Skeletal muscle satellite cell (primary cell): Measurements from ENCODE around the gene LPP.
"Not testable (repeated sequence)": the region's sequence is repeated elsewhere in the genome, so short reads cannot be mapped to it uniquely, and the experiment has no call there.

Experiments used
- H3K27me3 ChIP-seq: 2 replicates; pipeline ENCODE4 v1.7.0; 2013; ENCODE audit warnings: low read length; ENCODE audit not compliant: control insufficient read depth, insufficient read depth
- H3K36me3 ChIP-seq: 2 replicates; pipeline ENCODE4 v1.7.0; 2013; ENCODE audit warnings: mild to moderate bottlenecking, control low read depth, low read length; ENCODE audit not compliant: insufficient read depth
- H3K4me1 ChIP-seq: 2 replicates; pipeline ENCODE4 v1.7.0; 2013; ENCODE audit warnings: low read length; ENCODE audit not compliant: control insufficient read depth, insufficient read depth
- H3K4me2 ChIP-seq: 2 replicates; pipeline ENCODE4 v1.7.0; 2013; ENCODE audit warnings: mild to moderate bottlenecking, low read length
- H3K4me3 ChIP-seq: 2 replicates; pipeline ENCODE4 v1.7.0; 2013; ENCODE audit warnings: low read length
- H3K9ac ChIP-seq: 2 replicates; pipeline ENCODE4 v1.7.0; 2013; ENCODE audit warnings: mild to moderate bottlenecking, low read depth, low read length, moderate library complexity
- H3K9me3 ChIP-seq: replicated peaks from 2 replicates; pipeline ENCODE4 v1.7.0; 2013; ENCODE audit warnings: mild to moderate bottlenecking, control low read depth, low read length

LPP gene

DNA sequence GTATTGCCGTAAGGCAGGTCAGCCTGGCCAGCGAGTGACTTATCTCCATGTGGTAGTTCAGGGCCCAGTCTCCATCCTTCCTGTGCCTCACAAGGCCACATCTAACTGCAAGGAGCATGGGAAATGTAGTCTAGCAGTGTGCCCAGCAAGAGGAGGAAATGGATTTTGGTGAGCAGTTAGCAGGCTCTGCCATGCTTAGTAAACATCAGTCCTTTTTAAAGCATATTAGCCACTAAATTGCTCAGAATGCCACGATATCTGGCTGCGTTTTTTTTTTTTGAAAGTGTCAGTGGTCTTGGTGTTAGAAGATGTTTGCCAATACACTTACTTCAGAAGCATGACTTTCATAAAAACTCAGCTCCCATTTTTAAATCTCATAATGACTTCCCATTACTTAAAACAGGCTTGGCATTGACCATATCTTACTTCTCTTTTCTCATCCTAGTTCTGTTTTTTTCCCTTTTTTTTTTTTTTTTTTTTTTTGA, 547.6 kb downstream of the LPP start:
- Histone ChIP-seq H3K4me1 (peaks cover 9% of the 10 kb centered on the region), H3K4me2 (no peak overlapping the region), H3K9ac (no peak overlapping the region), H3K36me3 (no peaks in the 10 kb centered on the region), H3K4me3 (no peak overlapping the region), H3K9me3 (no peaks in the 10 kb centered on the region), H3K27me3 (no peaks in the 10 kb centered on the region)

DNA sequence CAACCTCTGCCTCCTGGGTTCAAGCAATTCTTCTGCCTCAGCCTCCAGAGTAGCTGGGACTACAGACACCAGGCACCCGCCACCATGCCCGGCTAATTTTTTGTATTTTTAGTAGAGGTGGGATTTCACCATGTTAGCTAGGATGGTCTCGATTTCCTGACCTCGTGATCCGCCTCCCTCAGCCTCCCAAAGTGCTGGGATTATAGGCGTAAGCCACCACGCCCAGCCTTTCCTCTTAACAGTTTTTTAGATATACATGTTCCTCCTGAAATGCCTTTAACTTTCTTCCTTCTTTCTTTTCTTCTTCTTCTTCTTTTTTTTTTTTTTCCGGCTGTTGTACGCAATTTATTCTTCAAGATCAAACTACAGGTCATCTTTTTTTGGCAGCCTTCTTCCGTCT, 548.1 kb downstream of the LPP start:
- H3K4me3 ChIP-seq, H3K27me3 ChIP-seq, H3K36me3 ChIP-seq, H3K4me2 ChIP-seq, H3K9ac ChIP-seq, H3K9me3 ChIP-seq: not testable (repeated sequence)
- H3K4me1 ChIP-seq, result peaks cover 14% of the 10 kb centered on the region

DNA sequence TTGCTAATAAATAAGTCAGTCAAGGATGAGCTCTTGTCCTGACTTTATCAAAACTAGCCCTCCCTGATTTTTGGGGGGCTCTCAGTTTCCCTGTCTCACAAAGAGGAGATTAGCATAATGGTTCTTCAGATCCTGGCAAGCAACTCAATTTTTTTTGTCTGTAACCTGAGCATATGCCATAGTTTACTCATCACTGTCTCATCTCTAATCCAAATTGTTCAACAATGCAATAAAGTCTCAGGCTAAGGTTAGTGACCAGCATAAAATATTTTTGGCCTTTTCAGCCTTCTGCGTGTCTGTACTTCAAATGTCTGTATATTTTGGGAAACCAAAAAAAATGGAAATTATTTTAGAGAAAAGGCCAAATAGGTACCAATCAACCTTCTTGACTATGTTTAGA, 552.2 kb downstream of the LPP start:
- no peak overlapping the region for H3K9ac ChIP-seq
- peak overlapping the region; percentile 24 for H3K4me3 ChIP-seq
- no peaks in the 10 kb centered on the region for H3K9me3 ChIP-seq
- H3K27me3 ChIP-seq, result no peaks in the 10 kb centered on the region
- H3K4me2 ChIP-seq, result peak overlapping the region; percentile 52
- H3K36me3 ChIP-seq, result peaks cover 5% of the 10 kb centered on the region
- H3K4me1 ChIP-seq, result peaks cover 20% of the 10 kb centered on the region

DNA sequence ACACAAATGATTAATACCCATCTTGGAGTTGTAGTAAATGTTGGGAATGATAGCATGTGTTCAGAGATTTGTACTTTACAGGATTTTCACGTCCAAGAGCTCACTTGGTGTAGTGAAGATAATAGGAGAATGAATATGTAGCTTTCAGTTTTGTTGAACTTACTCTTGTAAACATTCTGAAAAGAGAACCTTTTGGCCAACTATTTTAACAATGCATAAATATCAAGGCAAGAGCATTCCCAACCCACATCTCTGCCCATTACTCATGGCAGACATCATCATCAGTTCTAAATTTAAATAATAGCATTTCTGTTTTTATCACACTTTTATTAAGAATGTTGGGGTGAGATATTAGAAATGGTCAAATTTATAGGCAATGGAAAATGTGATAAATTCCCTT, 552.6 kb downstream of the LPP start:
- H3K4me1 ChIP-seq, result peaks cover 20% of the 10 kb centered on the region
- no peak overlapping the region for H3K9ac ChIP-seq
- peak overlapping the region; percentile 52 for H3K4me2 ChIP-seq
- peaks cover 5% of the 10 kb centered on the region for H3K36me3 ChIP-seq
- H3K9me3 ChIP-seq, result no peaks in the 10 kb centered on the region
- H3K27me3 ChIP-seq, result no peaks in the 10 kb centered on the region
- peak overlapping the region; percentile 24 for H3K4me3 ChIP-seq

DNA sequence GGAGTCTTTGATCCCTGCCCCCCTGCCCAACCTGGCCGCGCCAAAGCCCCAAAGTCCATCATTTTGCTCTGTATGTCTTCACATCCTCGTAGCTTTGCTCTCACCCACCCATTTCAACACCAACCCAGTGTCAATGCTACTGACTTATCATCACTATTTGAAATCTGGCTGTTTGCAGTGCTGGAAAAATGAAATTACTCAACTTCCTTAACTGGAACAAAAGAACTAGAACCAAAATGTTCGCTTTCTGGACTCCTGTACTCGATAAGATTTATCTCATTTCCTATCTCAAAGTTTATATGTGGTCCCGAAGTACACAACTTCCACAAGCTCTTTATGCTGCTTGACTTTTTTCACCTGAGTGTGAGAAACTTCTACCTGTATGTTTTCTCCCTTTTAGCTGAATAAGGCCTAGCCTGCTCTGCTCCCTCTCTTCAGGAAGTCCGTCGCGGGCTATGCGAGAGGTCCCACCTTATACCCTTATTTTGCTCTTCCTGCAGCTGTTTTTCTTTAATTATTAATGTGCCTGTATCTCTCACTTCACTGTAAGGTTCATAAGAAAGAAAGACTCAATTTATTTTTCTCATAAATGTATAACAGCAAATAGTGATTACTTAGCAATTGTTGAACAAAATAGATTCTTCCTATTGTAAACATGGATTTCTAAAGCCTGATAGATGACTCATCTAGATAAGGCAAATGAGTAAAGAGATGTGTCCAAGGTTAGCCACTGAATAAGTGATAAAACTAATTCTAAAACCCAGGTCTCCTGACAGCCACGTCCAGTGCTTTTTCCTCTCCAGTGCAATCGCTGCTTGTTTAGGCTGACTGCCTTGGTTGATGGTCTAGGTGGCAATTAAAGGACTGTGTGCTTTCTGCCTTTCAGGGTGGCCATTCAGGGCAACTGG, 553.7 kb downstream of the LPP start:
- Histone ChIP-seq H3K4me2 (no peak overlapping the region), H3K9ac (no peak overlapping the region), H3K36me3 (peaks cover 5% of the 10 kb centered on the region), H3K9me3 (no peaks in the 10 kb centered on the region), H3K4me1 (peaks cover 28% of the 10 kb centered on the region), H3K4me3 (no peak overlapping the region), H3K27me3 (no peaks in the 10 kb centered on the region)

DNA sequence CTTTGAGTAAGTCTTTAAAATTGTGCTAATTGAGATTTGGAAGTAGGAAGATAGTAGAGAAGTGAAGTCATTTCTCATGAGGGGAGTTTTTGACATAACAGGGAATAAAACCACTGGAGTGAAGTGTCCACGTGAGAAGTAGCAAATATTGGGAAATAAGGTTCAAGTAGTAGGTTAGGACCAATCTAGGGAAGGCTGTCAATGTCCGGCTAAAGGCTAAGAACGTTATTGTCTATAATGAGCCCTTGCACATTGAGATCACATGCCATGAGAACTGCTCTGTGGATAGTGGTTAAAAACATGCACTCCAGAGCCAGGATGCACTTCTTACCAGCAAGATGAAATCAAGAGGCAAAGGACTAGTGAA, 557.9 kb downstream of the LPP start:
- peaks cover 5% of the 10 kb centered on the region for H3K36me3 ChIP-seq
- no peak overlapping the region for H3K4me3 ChIP-seq
- peak overlapping the region; percentile 34 for H3K4me2 ChIP-seq
- H3K9me3 ChIP-seq, result no peaks in the 10 kb centered on the region
- peaks cover 21% of the 10 kb centered on the region for H3K4me1 ChIP-seq
- no peaks in the 10 kb centered on the region for H3K27me3 ChIP-seq
- H3K9ac ChIP-seq, result no peak overlapping the region

DNA sequence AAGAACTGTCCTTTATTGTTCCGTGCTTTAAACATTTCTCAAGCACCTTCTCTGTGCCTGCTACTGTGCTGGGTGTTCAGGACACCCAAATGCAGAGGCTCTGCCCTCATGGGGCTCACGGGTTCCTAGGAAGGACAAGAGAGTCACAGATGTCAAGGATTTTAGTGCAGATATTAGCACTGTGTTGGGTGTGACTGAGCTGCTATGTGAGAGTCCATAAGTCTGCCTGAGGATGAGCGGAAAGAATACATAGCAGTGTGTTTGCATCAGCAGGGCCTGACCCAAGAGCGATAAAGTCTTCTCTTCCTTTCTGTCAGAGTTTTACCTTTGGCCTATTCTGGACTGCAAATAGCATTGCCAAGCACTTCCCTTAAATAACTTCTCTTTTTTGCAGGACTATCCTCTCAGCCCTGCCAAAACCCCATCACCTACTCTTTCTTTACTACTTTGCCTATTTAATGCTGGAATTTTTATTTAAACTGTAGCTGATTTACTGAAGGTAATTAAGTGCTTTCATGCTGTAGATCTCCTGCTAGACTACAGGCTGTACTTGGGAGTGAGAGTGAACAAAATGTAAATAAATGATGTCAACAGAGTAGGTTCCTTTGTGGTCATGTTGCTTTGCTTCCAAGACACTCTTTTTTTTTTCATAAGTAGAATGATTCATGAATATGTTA, 558.4 kb downstream of the LPP start:
- H3K27me3 ChIP-seq, result no peaks in the 10 kb centered on the region
- H3K4me2 ChIP-seq, result peak overlapping the region; percentile 34
- H3K9me3 ChIP-seq, result no peaks in the 10 kb centered on the region
- H3K9ac ChIP-seq, result no peak overlapping the region
- no peak overlapping the region for H3K4me3 ChIP-seq
- H3K36me3 ChIP-seq, result peaks cover 5% of the 10 kb centered on the region
- peaks cover 16% of the 10 kb centered on the region for H3K4me1 ChIP-seq

DNA sequence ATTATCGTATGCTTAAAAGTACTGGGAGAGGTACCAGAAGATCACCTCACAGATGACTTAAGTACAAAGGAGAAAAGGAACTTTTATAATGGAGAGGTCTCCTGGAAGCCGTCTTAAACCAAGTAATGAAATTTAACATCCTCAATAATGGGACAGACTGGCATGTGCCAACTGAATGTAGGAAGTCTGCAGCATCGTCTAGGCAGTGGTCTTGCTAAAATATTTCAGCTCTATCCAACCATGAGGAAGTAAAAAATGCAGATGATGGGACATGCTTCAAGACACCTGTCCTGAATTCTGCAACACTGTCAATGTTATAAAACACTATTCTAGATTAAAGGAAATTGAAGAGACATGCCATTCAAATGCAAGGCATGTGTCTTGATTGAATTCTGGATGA, 559.0 kb downstream of the LPP start:
- peaks cover 13% of the 10 kb centered on the region for H3K4me1 ChIP-seq
- H3K9ac ChIP-seq, result no peak overlapping the region
- H3K36me3 ChIP-seq, result peaks cover 5% of the 10 kb centered on the region
- H3K4me2 ChIP-seq, result peak overlapping the region; percentile 24
- H3K27me3 ChIP-seq, result no peaks in the 10 kb centered on the region
- H3K9me3 ChIP-seq, result no peaks in the 10 kb centered on the region
- H3K4me3 ChIP-seq, result no peak overlapping the region

DNA sequence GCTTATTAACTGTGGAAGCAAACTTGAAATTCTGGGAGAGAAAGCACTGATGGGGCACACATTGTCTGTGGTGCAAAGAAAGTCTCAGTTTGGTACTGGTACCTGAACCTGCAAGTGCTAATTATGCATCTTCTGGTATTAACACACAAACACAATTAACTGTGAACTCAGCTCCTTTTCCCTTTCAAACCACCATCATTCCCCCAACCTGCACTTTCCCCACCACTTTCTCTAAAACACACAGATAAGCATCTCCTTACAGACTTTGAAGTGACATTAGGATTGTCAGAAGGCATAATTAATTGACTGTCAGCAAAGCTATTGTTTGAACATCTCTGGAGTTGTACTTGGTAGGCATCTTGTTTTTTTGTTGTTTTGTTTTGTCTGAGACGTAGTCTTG, 565.6 kb downstream of the LPP start:
- Histone ChIP-seq H3K4me3 (no peak overlapping the region), H3K27me3 (no peaks in the 10 kb centered on the region), H3K9ac (no peak overlapping the region), H3K4me1 (peaks cover 19% of the 10 kb centered on the region), H3K36me3 (no peaks in the 10 kb centered on the region), H3K4me2 (no peak overlapping the region), H3K9me3 (no peaks in the 10 kb centered on the region)

DNA sequence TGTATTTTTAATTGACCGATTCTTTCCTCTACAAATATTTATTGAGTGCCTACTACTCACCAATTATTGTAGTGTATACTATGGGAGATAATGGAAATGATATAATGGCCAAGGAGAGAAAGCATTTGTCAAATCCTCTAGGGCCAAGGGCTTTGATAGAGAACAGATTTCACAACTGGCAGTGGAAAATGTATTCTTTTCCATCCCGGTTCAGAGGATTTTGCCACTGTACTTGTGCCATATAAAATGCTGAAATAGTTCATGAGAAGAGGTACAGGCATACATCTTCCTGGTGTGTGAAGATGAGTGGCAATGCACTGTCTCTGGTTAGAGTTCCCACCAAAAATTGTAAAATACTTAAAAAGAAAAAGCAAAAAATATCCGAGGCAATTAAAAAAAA, 566.3 kb downstream of the LPP start:
- H3K4me3 ChIP-seq, result no peak overlapping the region
- H3K9me3 ChIP-seq, result no peaks in the 10 kb centered on the region
- H3K9ac ChIP-seq, result no peak overlapping the region
- H3K4me2 ChIP-seq, result no peak overlapping the region
- H3K4me1 ChIP-seq, result peaks cover 19% of the 10 kb centered on the region
- no peaks in the 10 kb centered on the region for H3K27me3 ChIP-seq
- H3K36me3 ChIP-seq, result no peaks in the 10 kb centered on the region

DNA sequence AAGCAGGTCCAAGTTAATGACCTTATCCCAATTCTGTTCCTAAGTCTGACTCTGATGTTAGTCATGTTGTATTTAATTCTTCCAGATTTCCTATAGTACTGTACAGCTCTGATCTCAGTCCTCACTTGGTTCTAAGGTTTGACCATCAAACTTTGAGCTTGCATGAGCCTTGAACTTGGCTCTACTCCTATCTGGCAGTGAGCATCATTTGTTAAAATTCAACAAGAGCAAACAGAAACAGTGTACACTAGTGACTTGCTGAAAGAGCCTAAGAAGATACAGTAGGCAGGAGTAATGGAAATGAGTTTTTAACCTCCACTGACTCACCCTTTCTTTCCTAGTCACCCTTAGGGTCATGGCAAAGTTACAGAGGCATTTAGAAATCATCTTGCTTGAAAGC, 566.7 kb downstream of the LPP start:
- no peaks in the 10 kb centered on the region for H3K9me3 ChIP-seq
- no peak overlapping the region for H3K4me3 ChIP-seq
- H3K9ac ChIP-seq, result no peak overlapping the region
- no peak overlapping the region for H3K4me2 ChIP-seq
- peaks cover 19% of the 10 kb centered on the region for H3K4me1 ChIP-seq
- no peaks in the 10 kb centered on the region for H3K36me3 ChIP-seq
- H3K27me3 ChIP-seq, result no peaks in the 10 kb centered on the region
